Measurements from ENCODE around the gene RGS6.

The RGS6 gene

DNA sequence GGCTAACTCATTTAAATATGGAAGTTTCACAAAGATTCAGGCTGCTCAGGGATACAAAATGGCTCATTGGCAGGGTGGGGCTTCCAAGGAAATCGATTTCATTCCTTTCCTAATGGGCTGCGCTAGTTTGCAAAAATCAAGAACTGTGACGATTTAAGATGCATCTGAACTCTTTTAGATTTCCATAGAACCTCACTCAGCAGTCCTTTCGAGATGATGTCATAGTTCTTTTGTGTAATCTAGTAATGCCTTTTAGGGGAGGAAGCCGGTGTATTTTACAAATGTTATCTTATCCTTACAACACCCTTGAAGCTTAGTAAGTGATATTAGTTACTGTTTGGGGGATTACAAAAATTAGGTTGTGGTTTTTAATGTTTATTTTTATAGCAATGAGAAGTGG, 239.8 kb downstream of the RGS6 start:
- no peak for DNase-seq

DNA sequence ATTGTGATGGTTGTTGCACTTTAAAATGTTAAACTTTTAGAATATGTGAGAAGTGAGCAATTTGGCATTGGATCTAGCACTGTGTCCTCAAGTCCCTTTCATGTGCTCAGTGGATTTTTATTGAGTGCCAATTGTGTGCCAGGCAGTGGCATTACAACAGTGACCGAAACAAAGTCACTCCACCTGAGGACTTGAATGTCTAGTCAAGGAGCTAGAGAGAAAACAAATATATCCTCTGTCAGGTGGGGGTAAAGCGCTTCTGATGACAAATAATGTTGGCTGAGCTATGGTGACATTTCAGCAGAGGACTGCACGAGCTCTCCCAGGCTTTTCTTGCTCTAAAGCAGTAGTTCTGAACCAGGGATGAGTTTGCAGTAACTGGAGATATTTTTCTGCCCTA, 240.4 kb downstream of the RGS6 start:
- DNase-seq = no peak

DNA sequence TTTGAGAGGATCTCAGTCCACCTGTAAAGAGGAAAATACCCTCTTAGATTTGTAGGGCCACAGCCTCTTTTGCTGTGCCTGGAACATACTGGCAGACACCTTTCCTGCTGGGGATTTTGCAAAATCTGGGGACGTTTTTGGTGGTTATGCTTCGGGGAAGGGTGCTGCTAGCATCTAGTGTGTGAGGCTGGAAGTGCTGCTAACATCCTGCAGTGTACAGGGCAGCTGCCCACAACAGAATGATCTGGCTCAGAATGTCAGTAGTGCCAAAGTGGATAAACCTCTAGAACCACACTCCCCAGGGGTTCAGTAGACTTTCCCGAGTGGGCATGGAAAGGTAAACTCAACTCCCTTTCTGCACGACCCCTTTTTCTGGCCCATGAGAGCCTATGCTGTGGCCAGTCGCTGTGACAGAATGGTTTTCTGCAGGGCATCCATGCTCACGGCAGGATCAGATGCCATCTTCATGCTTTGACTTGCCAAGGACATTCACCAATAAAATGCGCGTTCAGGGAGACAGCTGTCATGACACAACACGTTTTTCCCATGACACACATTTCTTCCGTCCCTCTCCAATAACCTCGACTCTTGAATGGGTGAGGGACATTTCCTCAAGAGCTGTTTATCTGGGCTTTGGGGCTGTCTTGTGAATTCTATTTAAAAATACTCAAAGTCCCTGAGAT, 240.9 kb downstream of the RGS6 start:
- DNase-seq = no peak

DNA sequence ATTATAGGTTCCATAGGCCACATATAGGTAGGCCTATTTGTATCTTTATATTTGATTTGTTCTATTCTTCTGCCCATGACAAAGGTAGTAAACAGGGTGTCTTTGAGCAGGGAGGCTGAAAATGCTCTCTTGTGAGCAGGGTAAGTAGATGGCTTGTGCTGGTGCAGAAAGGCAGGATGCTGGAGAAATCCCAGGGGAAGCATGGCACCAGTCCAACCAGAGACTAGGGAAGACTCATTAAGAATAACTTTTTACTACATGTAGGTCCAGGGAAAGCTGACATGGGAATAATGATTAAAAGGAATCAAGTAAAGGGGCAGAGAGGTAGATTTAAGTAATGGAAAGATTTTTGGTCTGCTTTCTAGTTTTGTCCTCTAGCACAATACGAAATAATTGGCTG, 245.0 kb downstream of the RGS6 start:
- no peak for DNase-seq

DNA sequence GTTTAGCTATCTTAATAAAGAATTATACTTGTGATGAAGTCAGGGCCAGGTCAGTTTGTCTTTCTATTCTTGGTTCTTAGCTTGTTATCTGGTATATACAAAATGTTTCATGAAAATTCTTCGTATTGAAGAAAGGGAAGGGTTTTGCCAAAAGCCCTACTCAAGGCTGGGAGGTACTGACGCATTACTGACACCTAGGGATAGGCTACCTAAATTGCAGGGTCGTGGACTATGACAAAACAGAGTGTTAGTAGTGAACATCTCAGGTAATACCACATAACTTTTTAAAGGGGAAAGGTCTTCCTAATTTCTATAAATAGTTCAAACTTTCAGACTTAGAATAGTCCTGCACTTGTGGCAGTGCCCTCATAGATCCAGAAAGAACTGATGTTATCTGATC, 246.3 kb downstream of the RGS6 start:
- no peak for DNase-seq

DNA sequence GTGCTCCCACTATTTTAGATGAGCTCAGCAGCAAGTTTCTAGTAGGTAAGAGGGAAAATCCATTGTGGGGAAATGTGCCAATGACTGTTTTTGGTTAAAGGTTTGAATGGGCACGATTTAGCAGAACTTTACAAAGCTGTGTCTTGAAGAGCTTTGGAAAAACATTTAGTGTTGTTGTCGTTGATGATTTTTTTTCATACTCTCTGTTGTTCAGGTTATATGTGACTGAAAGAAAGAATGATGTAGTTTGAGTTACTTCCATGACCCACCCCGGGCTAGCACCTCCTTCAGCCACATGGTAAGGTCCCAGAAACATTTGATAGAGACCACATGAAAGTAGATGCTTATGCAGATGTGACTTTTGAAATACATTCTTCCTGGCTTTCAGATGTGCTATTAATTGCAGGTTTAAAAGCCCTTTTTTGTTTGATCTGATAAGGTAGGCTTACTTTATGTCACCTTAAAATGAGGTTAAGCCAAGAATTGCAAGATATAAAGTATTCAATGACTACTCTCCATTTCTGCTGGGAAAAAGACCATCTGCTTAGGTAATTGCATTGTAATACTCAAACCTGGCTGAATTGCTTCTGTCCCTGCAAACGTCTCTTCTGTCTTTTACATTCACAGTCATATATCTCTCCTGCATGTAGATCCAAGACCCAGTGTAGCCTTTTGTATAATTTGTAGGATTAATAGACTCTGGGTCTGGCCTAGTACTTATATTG, 250.6 kb downstream of the RGS6 start:
- no peak for DNase-seq

DNA sequence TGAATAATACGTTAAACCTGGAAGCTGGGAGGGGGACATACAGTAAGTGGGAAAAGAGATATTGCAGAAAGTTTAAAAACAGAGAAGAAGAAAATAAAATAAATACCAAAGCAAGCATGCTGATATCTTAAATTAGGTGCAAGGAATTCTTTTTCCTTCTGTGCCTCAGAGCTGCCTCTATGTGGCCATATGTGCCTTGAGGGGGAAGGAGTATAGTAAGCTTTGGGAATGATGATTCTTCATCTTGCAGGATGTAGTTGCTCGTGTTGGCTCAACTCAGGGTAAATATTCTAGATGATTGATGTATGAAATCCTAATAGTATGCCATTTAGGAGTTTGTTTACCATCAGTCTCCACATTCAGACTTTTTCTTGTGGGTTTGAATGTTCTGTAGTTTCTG, 251.4 kb downstream of the RGS6 start:
- DNase-seq = no peak

DNA sequence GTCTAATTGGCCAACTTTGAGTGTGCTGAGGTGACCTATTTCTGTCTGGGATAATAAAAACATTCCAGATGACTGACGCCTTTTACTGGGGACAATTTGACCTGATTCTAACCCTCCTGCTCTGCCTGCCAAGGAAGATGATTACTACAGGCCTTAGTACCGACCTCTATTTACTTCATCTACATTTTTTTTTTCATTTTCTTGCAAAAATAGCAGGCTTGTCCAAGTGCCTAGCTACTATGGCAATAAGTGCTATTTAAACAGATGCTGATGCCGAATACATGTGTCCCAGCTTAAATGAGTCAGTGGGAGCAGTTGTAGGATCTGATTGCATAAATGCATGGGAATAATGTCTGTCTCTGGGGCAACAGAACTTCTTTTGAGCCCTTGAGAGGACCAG, 254.3 kb downstream of the RGS6 start:
- DNase-seq = no peak

DNA sequence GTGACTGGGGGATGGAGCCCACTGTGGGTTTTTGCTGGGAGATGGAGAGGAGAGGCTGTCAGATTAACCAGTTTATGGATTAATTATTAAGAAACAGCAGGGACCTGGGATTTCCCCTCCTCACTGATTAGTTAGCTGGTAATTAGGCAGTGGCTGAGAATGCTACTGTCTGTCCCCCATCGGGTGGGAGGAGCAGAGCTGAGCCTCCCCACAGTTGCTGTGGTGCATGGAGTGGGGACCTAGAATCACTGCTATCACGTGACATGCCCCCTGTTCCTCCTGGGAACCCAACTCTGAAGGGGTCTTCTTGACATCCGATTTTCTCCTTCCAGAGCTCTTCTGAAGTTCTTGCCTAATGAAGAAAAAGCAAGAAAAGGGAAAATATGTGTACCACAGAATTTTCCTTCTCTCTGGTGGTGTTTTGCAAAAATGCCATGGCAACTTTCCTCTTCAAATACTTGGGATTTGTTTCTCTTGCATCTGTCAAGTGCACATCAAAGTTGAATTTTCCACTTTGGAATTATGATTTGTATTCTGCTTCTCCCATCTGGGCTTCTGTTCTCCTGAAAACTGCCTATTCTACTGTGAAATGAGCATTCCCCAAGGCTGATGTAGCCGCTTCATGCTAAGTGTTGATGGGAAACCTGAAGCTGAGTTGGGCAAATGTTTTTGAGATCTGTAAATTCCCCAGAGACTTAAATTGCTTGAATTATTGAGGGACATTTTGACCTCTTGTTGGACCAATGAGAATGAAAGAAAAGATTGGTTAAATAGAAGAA, 264.2 kb downstream of the RGS6 start:
- no peak for DNase-seq

DNA sequence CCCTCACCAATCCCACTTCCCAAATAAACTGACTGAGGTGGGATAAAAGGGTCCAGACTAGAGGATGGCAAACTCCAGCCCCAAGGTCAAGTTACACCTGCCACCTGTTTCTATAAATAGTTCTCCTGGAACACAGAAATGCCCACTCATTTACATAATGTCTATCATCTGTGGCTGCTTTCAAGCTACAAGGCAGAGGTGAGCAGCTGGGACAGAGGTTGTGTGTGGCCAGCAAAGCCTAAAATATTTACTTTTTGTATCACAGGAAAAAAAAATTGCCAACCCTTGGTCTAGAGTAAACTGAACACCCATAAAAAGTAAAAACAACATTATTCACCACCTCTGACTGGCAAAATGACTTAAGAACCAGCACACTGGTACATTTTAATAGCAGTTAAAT, 269.4 kb downstream of the RGS6 start:
- DNase-seq = no peak

DNA sequence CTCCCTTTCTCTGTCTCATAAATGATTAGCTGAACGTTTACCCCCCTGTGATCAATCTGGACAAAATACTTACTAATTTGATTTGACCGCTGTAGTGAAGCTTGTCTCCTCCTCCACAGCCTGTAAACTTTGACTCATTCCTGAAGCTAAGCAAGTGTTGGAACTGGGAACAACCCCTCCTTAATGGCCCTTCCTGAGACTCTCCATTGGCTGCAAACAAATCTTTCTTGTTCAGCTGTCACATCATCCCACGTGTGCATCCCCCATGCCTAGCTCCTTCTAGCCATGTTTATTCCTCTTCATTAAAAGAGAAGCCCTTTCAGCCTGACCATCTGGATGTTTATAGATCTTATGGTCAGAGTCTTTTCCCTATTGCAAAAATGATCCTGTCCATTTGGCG, 281.2 kb downstream of the RGS6 start:
- DNase-seq = no peak

DNA sequence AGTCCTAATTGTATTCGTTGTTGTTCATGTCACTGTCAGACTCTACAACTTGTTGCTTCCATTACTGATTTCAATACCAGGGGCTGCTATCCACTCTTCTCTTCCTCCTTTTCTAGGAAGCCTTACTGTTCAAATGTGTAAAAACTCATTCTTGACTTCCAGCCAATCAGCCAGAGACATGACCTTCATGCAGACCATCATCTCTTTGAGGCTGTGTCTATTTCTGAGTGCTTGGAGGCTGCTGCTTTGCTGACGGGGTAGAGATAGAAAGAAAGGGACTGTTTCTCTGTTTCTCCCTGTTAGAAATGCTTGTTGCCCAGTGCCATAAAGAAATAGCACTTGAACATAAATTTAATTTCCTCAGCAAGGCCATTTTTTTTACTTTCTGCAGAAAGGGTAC, 282.9 kb downstream of the RGS6 start:
- no peak for DNase-seq

DNA sequence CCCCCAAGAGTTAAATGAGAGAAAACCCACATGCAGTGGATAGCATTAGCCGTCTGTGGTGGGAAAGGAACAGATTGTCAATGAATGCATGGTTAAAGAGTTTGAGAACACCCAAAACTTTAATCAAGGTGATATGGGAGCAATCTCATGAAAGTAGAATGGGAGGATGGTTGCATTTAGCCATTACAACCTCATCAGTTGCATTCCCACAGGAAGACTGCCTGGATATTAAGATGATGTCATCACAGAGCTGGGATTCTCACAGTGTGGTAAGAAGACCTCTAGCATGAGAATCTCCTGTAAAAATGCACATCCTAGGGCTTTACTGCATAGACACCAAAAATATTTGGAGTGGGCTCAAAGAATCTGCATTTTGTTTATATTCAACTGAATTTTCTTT, 284.9 kb downstream of the RGS6 start:
- DNase-seq = no peak

DNA sequence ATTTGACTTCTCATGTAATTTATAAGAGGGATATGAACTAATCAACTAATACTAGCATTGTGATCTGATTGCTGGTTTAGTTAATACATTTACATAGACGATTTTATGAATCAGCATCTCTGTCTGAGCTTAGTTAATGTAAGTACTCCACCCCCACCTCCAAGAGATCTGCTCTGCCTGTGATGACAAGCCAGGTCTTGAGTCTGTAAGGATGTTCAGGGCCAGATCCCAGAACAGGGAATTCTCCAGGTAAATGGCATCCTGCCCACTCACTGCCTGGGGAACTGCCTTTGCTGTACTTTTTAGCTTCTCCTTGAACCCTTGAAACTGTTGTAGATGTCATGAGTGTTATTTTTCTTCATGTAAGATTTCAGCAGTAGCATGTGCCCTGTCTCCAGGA, 289.8 kb downstream of the RGS6 start:
- no peak for DNase-seq

DNA sequence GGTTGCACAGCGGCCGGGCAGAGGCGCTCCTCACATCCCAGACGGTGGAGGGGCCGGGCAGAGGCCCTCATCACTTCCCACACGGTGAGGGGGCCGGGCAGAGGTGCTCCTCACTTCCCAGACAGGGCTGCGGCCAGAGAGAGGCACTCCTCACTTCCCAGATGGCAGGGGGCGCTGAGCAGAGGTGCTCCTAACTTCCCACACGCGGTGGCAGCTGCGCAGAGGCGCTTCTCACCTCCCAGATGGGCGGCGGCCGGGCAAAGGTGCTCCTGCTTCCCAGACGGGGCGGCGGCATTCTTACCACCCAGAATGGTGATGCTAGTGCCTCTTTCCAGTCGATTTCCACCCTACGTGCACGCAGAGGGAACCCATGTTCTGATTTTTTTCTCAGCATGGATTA, 304.4 kb downstream of the RGS6 start:
- DNase-seq = no peak

DNA sequence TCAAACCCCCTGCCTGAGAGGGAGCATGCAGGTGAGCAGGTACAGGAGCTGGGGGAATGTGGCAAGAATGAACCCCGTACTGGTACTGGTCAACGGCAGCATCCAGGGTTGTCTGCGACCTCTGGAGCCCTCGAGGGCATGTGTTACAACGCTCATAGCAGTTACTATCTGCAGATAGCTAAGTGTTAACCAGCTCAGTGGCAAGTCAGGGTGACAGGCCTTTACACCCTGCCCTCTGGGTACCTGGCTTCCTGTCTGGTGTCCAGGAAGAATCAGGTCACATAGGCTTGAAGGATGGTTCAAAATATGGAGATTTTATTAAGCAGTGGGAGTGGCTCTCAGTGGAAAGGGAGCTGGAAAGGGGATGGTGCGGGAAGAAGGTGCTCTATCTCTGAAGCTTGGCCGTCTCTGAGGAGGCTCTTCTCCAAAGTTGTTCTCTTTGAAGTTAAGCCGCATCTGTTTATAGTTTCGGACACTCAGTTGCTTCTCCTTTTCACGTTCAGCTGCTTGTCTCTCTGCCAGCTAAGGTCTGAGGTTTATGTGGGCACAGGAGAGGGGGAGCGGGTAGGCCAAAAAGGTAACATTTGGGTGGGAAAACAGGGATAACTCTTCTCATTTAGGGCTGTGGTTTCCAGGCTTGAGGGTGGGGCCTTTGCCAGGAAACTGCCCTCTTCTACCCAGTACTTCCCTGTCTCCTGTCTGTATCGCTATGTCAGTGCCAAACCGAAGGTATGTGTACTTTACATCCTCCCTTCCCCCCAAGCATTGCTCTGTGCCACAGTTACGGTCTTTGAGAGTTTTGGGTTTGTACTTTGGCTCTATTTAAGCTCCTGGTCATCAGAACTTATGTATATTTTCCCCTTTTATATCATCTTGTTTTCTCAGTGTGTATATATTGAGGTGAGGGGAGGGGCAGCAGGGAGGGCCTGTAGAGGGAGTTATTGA, 305.8 kb downstream of the RGS6 start:
- DNase-seq = no peak

DNA sequence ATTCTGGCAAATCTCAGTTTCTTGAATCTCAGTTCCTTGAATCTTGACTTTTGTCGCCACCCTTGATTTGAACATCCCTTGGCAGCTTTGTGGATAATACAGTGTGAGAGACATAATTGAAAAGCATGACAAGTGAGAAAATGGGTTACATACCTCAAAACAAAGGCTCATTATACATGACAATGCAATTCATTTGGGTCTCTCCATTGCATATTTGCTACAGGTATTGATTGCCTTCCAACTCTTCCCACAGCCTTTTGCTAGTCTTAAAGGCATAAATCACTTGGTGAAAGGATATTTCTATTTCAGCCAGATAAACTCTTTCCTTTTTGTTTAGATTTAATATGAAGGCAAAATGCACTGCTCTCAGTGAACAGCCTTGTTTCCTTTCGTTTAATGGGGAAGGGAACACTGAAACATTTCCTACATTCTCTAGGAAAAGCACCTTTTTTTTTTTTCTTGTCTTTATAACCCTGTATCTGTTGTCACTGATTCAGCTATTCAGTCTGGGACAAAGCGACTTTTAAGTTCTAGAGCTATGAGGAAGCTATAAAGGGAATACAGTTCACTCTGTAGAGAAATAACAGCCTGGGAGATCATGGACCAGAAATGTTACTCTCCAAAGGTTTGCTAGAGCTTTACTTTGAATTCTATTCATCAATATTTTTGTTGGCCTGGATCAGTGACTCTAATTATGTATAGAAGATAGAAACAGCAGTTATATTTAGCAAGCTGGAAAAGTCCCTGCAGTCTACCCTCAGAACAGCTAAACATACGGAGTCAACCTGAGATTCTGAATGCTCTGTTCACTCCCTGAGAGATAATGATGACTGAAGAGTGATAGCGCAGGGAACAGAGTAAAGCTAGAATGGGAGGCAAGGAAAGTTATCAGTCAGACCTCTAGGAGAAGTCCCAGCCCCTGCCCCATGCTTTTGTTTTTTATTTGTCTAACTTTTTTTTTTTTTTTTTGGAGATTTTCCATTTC, 311.4 kb downstream of the RGS6 start:
- DNase-seq = no peak

DNA sequence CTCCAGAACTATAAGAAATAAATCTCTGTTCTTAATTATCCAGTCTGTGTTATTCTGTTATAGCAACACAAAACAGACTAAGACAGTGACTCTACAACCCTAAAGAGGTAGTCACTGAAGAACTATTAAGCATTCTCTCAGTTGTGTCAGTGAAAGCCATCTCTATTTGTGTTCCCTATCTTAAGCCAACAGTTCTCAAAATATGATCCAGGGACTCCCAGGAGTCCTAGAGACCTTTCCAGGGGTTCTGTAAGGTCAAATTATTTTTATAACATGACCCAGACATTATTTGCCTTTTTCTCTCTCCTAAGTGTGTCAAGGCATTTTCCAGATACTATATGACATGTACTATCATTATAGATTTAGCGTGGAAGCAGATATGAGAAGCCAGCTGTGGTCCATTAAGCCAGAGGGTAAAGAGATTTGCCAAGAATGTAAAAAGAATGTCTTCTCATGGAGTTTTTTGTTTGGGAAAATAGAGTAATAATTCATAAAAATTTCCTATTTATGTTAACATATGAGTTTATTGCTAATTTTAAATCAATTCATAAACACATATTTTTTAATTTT, 315.8 kb downstream of the RGS6 start:
- no peak for DNase-seq

DNA sequence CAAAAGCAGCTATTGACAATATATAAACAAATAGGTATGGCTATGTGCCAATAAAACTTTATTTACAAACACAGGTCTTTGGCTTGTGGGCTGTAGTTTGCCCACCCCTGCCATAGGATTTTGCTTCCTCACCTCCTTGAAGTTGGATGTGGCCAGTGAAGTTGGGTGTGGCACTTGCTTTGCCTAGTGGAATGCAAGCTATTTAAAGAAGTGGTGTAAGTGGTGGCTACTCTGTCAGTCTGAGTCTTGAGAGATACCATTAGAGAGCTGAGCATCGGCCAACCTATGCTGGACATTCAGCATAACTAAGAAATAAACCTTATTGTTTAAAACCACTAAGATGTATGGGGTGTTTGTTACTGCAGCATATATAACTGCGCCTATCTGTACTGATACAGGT, 321.3 kb downstream of the RGS6 start:
- no peak for DNase-seq

DNA sequence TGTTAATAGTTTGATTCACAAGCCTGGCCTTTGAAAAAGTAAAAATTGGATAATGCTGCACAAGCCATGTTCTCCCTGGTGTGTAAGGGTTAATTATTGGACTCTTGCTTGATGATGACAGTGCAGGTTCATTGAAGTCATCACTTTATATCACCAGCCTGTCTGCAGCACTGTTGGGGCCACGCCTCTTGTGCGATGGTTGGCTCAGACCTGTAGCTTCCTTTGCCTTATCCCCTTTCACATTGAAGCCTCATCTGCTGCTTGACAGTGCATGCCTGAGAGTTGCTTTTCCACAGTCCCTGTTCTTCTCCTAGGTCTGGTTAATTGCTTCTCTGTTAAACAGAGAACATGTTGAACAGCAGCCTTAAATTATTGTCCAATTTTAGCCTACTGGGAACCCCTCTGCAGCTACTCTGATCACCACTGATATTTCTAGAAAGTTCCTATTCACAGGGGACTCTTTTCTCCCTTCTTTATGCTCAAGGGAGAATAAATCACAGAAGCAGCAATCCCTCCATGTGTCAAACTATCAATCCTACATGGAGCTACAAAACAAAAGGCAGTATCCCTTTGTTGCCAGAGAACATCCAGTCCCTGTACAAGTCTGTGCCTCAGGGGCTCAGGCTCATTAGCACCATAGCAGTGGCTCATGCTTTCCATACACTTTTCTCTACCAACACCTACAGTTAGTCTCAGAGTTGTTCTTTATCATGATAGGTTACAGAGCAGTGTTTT, 322.1 kb downstream of the RGS6 start:
- DNase-seq = no peak

All from NCI-H187 treated with DMSO at 0.1 percent for 48 hours (cell line).